HG03097 (cell line): ENCODE measurements around the gene WASHC3.

Experiments
- ATAC-seq: cut with Tn5 transposase; IDR thresholded peaks from one replicate; pipeline ENCODE4 v1.9.1; 2021; ENCODE audit not compliant: unreplicated experiment, low FRiP score

Gene WASHC3

GRCh38 chr12:101982307-101982706 lies 79.5 kb downstream of the WASHC3 start:
- no peak for ATAC-seq

GRCh38 chr12:101981868-101982267 lies 79.9 kb downstream of the WASHC3 start:
- ATAC-seq, result no peak

DNA sequence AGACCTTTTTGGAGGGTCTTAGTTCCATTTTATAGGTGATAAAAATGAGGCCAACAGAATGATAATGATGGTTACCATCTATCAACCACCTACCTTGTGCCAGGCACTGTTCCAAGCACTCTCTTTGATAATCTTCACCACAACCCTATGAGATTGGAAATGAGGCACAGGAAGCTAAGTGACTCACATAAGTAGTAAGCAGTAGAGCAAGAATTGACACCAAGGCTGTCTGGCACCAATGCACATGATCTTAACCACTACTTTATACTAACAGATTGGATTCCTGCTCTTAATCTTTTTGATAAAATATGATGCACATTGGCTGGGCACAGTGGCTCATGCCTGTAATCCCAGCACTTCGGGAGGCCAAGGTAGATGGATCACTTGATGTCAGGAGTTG lies 93.0 kb downstream of the WASHC3 start:
- no peak for ATAC-seq

DNA sequence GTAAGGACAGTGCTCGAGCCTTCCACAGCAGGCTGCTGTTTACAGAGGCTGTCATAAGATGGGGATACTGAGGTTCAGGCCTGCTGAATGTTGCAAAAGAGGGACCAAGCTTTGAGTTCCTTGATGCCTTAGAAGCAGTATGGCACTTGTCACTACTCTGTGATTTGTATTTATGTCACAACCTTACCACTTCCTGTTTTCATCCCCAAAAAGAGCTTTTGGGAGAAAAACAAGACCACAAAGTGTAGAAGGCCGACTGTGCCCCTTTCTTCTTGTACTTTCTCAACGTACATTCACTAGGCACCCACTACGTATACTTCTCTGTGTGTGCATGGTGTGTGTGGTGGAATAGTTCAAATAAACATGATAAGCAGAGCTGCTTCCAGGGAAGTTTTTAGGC lies 94.3 kb downstream of the WASHC3 start:
- ATAC-seq, result no peak

DNA sequence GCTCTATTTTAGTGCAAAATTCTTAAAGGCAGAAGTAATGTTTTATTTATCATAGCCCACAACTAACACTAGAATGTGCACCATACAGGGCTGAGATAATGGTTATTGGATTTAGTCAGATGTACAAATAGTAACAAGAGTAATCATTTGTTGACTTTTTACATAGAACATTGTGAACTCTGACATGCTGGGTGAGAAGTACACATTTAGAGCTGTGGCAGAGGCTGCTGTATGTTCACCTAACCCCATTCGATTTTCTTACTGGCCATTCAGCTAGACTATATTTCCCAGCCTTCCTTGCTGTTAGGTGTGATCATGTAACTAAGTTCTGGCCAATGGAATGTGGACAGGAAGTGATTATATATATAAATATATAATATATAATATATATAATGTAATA lies 95.3 kb downstream of the WASHC3 start:
- no peak for ATAC-seq

DNA sequence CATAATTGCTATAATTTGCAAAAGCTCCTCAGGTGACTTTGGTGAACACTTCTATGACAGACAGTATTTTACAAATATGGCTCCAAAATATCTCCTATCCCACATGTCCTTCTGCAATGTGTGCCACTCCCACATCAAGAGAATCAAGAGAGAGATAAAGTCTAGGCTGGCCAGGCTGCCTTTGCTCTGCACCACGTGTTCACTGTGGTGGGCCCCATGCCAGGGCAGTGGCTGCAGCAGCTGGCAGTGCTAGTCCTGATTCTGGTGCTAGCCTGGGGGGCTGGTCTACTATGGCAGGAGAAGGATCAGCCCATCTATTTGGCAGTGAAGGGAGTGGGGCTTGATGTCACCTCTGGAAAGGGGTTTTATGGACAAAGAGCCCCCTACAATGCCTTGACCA lies 98.1 kb downstream of the WASHC3 start:
- no peak for ATAC-seq
